Skeletal muscle tissue (tissue), 4 donors: Measurements from ENCODE around the gene OLFM1. TPM values are rescaled to one million over a fixed set of nuclear protein-coding genes. Genes with fewer than 3 reads are reported as not detected.

Source experiments
- H3K27ac ChIP-seq: one replicate; pipeline ENCODE4 v1.7.0; 2013; ENCODE audit warnings: mild to moderate bottlenecking, low read depth, low read length, inconsistent platforms
- H3K27me3 ChIP-seq, 3 donors: one replicate each; pipeline ENCODE4 v1.7.0; 2013; ENCODE audit warnings: low read length in 3 of 3; ENCODE audit not compliant: control insufficient read depth in 3 of 3, insufficient read depth in 3 of 3
- H3K36me3 ChIP-seq, 3 donors: one replicate each; pipeline ENCODE4 v1.7.0; 2013; ENCODE audit warnings: low read length in 3 of 3; ENCODE audit not compliant: control insufficient read depth in 3 of 3, insufficient read depth in 3 of 3
- H3K4me1 ChIP-seq, 3 donors: one replicate each; pipeline ENCODE4 v1.7.0; 2013; ENCODE audit warnings: low read length in 3 of 3, mild to moderate bottlenecking in 3 of 3; ENCODE audit not compliant: control insufficient read depth in 3 of 3, insufficient read depth in 3 of 3
- H3K4me3 ChIP-seq, 3 donors: one replicate each; pipeline ENCODE4 v1.7.0; 2013; ENCODE audit warnings: low read length in 3 of 3
- H3K9ac ChIP-seq, 3 donors: one replicate each; pipeline ENCODE4 v1.7.0; 2013; ENCODE audit warnings: low read length in 3 of 3, mild to moderate bottlenecking in 3 of 3, moderate library complexity in 2 of 3, low read depth in 1 of 3
- H3K9me3 ChIP-seq, 3 donors: one replicate each; pipeline ENCODE4 v1.7.0; 2013; ENCODE audit warnings: low read length in 3 of 3; ENCODE audit not compliant: control insufficient read depth in 3 of 3
- total RNA-seq: library from RNA; depleted of rRNA; stranded (reverse); fragments of >200 nt; gene quantifications from one replicate; pipeline ENCODE4 v1.2.3, GENCODE V29; 2014
- donor health status: Osteomylitis.

Gene OLFM1
- total RNA-seq: 2.6 TPM

DNA sequence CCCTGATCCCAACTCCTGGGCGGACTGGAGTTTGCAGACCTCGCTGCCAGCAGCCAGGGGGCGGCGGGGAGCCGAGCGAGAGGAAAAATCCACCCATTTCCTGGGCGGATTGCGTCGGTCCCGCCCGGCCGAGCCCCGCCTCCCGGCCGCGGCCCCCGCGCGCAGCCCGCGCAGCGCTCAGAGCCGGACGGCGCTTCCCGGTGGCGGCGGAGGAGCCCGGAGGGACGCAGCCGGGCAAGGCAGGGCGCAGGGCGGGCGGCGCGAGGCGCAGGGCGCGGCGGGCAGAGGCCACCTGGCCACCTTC is at the start of gene OLFM1:
OLFM1 (plus strand) TSS at position 180 of the 304 bp plus-strand sequence. CDS start 322 bp downstream, outside the sequence.
- Histone ChIP-seq H3K9ac (peak within 1 kb of the TSS in 2 of 3 donors; percentile 54 to 64), H3K4me1 (peaks cover 15 to 45% (median 45%) of the 10 kb centered on the region in 3 donors), H3K27ac (no peak within 1 kb of the TSS), H3K36me3 (peaks cover 0 to 10% (median 2%) of the 10 kb centered on the region in 3 donors), H3K9me3 (no peaks in the 10 kb centered on the region), H3K27me3 (peaks cover 35 to 38% (median 36%) of the 10 kb centered on the region in 3 donors), H3K4me3 (peak within 1 kb of the TSS; percentile 23 to 60 (median 50))

DNA sequence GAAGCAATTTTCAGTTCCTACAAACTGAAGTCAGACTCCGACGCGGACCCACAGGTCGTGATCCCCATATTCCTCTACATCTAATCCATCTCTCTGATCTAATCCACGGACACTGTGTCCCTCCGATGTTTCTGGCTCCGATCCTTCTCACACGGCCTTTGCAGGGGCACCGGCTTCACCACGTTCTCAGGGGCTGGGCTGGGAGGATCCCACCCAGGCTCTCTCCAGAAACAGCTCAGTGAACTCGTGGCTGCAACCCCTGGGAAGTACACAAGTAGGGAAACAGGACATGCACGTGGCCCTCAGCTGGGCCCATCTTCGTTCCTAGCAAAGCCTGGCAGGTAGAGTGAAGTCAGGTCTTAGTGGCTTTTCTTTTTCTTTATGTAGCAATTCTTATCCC is 49.1 kb upstream of the OLFM1 start:
- H3K27ac ChIP-seq: no peak overlapping the region
- H3K9ac ChIP-seq: no peak overlapping the region
- no peaks in the 10 kb centered on the region for H3K9me3 ChIP-seq
- peaks cover 17 to 54% (median 39%) of the 10 kb centered on the region in 3 donors for H3K27me3 ChIP-seq
- no peak overlapping the region for H3K4me3 ChIP-seq
- no peaks in the 10 kb centered on the region for H3K4me1 ChIP-seq
- H3K36me3 ChIP-seq: no peaks in the 10 kb centered on the region

DNA sequence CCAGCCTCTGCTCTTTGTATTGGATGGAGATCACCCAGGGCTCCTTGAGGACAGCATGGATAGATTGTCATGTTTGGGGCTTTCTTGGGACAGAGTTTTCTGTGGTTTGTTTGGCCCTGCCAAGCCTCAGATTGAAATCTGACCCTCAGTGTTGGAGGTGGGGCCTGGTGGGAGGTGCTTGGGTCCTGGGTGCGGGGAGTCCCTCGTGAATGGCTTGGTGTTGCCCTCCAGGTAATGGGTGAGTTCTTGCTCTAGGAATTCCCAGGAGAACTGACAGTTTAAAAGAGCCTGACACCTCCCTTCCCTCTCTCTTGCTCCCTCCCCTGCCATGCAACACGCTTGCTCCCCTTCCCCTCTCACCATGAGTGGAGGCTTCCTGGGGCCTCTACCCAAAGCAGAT is 48.6 kb upstream of the OLFM1 start:
- H3K27me3 ChIP-seq: peaks cover 19 to 54% (median 41%) of the 10 kb centered on the region in 3 donors
- no peak overlapping the region for H3K4me3 ChIP-seq
- H3K36me3 ChIP-seq: no peaks in the 10 kb centered on the region
- no peak overlapping the region for H3K27ac ChIP-seq
- H3K9me3 ChIP-seq: no peaks in the 10 kb centered on the region
- H3K4me1 ChIP-seq: no peaks in the 10 kb centered on the region
- H3K9ac ChIP-seq: no peak overlapping the region

DNA sequence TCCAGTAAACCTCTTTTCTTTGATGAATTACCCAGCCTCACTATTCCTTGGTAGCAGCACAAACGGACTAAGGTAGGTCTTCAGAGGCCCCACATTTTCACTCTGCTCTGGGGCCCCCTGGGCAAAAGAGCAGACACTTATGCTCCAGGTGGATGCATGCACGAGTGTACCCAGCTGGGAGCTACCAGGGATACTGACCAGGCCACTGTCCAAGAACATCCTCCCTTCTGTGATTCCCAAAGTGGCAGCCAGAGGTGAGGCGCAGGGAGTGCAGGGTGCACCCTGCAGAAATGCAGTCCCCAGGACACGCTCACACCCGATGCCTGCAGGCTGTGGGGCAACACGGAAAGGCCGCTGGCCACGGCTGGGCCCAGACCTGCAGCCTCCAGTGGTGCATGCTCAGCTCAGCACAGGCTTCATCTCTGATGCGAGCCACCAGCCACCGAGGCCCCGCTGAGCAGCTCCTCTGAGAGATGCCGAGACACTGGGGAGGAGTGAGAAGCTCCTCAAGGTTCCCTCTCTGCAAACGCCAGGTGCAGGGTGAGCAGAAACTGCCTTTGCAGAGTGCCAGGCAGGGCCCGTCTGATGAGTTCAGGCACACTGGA is 48.1 kb upstream of the OLFM1 start:
- peaks cover 19 to 52% (median 39%) of the 10 kb centered on the region in 3 donors for H3K27me3 ChIP-seq
- H3K36me3 ChIP-seq: no peaks in the 10 kb centered on the region
- H3K27ac ChIP-seq: no peak overlapping the region
- no peaks in the 10 kb centered on the region for H3K4me1 ChIP-seq
- H3K9ac ChIP-seq: no peak overlapping the region
- H3K9me3 ChIP-seq: no peaks in the 10 kb centered on the region
- no peak overlapping the region for H3K4me3 ChIP-seq

DNA sequence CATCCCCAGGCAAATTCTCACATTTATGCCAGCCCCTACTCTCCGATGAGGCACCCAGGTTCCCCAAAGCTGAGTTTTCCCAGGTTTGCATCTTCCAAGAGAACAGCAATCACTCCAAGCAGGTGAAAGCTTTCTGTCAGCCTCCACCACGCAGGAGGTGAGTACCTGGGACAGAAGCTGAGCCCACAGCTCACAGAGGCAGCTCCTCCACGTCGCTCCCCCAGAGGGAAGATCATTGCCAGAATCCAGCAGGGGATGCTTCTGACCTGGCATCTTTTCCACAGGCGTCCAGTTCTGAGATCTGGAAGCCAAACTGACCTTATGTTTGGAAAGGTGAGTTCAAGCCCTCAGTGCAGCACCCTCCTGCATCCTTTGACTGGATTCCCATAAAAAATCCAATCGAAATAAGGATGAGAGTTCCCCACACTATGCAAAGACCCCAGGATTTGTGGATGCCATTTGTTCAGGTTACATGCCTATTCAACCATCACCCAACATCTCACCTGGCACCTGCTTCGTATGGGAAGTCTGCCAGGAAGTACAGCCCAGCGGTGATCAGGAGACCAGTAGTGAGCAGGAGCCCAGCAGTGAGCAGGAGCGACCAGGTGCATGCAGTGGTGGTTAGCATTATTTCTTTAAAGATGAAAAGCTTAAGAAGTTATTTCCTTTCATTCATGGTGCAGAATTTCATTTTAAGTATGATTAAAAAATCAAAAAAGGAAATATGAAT is 47.4 kb upstream of the OLFM1 start:
- no peak overlapping the region for H3K27ac ChIP-seq
- no peaks in the 10 kb centered on the region for H3K36me3 ChIP-seq
- H3K9ac ChIP-seq: no peak overlapping the region
- no peaks in the 10 kb centered on the region for H3K9me3 ChIP-seq
- no peak overlapping the region for H3K4me3 ChIP-seq
- H3K27me3 ChIP-seq: peaks cover 19 to 46% (median 38%) of the 10 kb centered on the region in 3 donors
- no peaks in the 10 kb centered on the region for H3K4me1 ChIP-seq

DNA sequence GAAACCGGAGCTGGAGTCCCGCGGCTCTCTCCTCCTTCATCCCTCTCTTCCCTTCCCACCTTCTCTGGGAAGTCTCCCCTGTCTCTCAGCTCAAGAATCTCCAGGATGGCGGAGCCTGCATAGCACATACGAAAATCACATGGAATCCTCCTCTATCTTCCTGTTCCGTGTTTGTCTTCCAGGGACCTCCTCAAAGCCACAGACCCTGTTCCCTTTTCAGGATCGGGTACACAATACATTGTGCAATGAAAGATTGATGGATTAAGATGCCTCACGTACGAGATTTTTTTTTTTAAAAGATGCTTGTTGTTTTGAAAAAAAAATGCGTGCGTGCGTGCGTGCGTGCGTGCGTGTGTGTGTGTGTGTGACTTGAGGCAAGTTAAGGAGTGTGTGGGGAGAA is 46.6 kb upstream of the OLFM1 start:
- Histone ChIP-seq H3K36me3 (no peaks in the 10 kb centered on the region), H3K4me3 (no peak overlapping the region), H3K4me1 (no peaks in the 10 kb centered on the region), H3K9me3 (no peaks in the 10 kb centered on the region), H3K27ac (no peak overlapping the region), H3K9ac (no peak overlapping the region), H3K27me3 (peaks cover 19 to 48% (median 46%) of the 10 kb centered on the region in 3 donors)

DNA sequence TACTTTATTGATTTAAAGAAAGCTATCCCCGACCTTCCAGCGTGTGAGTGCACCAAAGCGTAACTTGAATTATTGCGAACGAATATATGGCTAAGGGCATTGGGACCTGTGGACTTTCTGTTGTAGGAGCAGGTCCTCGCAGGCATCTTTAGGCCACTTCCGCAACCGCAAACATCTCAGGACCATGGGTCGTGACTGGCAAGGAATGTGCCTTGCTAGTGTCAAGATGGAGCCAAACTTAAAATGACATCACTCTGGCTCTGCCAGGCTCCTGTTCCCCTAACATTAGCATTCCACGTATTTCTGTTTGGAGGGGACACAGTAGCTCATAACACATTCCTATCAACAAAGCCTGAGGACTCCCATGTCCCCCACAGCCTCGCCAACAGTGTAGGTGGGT is 44.1 kb upstream of the OLFM1 start:
- Histone ChIP-seq H3K27me3 (peaks cover 21 to 50% (median 47%) of the 10 kb centered on the region in 3 donors), H3K36me3 (no peaks in the 10 kb centered on the region), H3K4me3 (no peak overlapping the region), H3K9me3 (no peaks in the 10 kb centered on the region), H3K9ac (no peak overlapping the region), H3K4me1 (no peaks in the 10 kb centered on the region), H3K27ac (no peak overlapping the region)

DNA sequence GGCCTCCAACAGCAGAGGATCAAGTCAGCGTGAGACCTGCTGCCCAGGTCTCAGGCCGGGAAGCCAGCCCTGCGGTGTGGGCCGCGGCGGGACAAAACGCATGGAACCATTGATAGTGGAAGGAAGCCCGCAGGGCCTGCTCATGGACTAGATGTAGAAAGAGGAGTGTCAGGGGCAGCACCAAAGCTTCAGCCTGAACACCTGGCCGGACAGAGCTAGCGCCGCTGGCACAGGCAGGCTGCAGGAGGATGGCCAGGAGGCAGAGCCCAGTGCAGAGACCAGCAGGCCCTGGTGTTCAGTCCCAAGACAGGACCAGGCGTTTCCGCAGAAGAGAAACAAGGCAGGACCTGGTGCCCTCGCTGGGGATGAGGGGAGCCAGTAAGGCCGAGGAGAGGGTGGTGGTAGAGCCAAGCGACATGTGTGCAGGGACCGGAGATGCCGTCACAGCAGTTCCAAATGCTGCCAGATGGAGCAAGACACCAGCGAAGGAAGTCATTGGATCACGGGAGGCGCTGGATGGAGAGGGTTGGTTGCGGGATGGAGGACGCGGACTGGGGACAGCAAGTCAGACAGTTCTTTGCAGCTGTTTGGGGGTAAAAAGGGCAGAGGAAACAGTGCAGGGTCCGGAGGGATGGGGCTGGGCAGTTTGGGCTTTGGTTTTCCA is 42.1 kb upstream of the OLFM1 start:
- Histone ChIP-seq H3K36me3 (no peaks in the 10 kb centered on the region), H3K9me3 (no peaks in the 10 kb centered on the region), H3K27ac (no peak overlapping the region), H3K9ac (no peak overlapping the region), H3K4me1 (no peaks in the 10 kb centered on the region), H3K4me3 (no peak overlapping the region), H3K27me3 (peaks cover 20 to 58% (median 46%) of the 10 kb centered on the region in 3 donors)

DNA sequence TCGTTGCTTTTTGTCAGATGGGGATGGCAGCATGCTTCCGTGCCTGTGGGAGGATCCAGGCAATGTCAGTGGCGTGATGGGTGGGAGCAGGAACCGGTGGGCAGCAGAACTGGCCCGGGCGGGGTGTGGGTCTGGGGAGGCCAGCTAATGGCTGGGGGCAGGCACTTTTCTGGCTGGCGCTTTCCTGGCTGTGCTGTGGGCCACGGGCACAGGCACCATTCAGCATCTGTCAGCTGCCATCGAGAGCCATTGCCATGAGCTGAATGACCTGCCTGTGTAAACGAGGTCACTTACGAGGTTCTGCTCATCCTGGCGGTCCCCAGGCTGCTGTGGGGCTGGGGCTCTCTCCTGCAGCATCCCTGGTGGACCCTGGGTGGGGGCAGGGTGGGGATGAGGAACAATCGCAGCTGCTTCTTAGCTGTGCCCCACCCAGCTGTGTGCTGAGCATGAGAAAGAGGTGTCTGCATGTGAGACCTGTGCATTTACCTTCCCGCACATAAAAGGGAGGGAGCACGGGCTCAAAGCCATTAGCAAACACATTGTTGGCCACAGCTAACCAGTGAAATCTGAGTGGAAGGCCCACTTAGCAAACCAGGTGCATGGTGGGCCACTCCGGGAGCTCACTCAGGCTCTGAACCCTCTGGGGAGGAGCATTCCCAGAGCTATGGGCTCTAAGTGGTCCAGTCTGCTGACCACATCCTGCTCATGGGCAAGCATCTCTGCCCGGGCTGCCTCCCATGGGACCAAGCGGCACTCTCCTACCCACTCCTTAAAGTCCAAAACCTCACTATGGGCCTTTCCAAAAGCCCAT is 41.3 kb upstream of the OLFM1 start:
- H3K9ac ChIP-seq: no peak overlapping the region
- H3K36me3 ChIP-seq: no peaks in the 10 kb centered on the region
- no peak overlapping the region for H3K4me3 ChIP-seq
- H3K9me3 ChIP-seq: no peaks in the 10 kb centered on the region
- no peak overlapping the region for H3K27ac ChIP-seq
- no peaks in the 10 kb centered on the region for H3K4me1 ChIP-seq
- H3K27me3 ChIP-seq: peaks cover 20 to 57% (median 47%) of the 10 kb centered on the region in 3 donors
